DOHH2 (cell line): ENCODE data around the gene HCRTR1.

Experiments used
- H3F3A ChIP-seq: fragments of 200-600 bp; sonication (generic), shearing (Covaris generic); 2 replicates; pipeline ENCODE4 v1.6.0; 2016; ENCODE audit warnings: antibody characterized with exemption, mild to moderate bottlenecking; ENCODE audit not compliant: control insufficient read depth, insufficient read depth
- H3K27ac ChIP-seq: fragments of 200-600 bp; sonication (generic); 2 replicates; pipeline ENCODE4 v1.5.1; 2014; ENCODE audit warnings: low read depth, mild to moderate bottlenecking, low read length, moderate library complexity
- H3K27me3 ChIP-seq: fragments of 200-600 bp; sonication (generic); 2 replicates; pipeline ENCODE4 v1.6.1; 2014; ENCODE audit warnings: mild to moderate bottlenecking, low read length, mixed read lengths; ENCODE audit not compliant: control insufficient read depth
- H3K36me3 ChIP-seq: fragments of 200-600 bp; sonication (generic); 2 replicates; pipeline ENCODE4 v1.6.1; 2014; ENCODE audit warnings: mild to moderate bottlenecking, low read length, moderate library complexity, mixed read lengths; ENCODE audit not compliant: control insufficient read depth
- H3K4me1 ChIP-seq: fragments of 200-600 bp; sonication (generic); 2 replicates; pipeline ENCODE4 v1.6.1; 2014; ENCODE audit warnings: mild to moderate bottlenecking, low read length, mixed read lengths; ENCODE audit not compliant: control insufficient read depth
- H3K4me2 ChIP-seq: fragments of 200-600 bp; sonication (generic); 2 replicates; pipeline ENCODE4 v1.6.0; 2014; ENCODE audit warnings: mild to moderate bottlenecking, low read length, moderate library complexity
- H3K4me3 ChIP-seq: fragments of 200-600 bp; sonication (generic); 2 replicates; pipeline ENCODE4 v1.5.1; 2014; ENCODE audit warnings: mild to moderate bottlenecking, low read length, mixed read lengths
- H3K79me2 ChIP-seq: fragments of 200-600 bp; sonication (generic); 2 replicates; pipeline ENCODE4 v1.6.1; 2014; ENCODE audit warnings: mild to moderate bottlenecking, low read length, mixed read lengths; ENCODE audit not compliant: control insufficient read depth
- H3K9me2 ChIP-seq: fragments of 200-600 bp; sonication (generic); replicated peaks from 2 replicates; pipeline ENCODE4 v1.6.1; 2014; ENCODE audit warnings: mild to moderate bottlenecking, low read length, mixed read lengths; ENCODE audit not compliant: control insufficient read depth
- H3K9me3 ChIP-seq: fragments of 200-600 bp; sonication (generic); 2 replicates; pipeline ENCODE4 v1.6.1; 2014; ENCODE audit warnings: antibody characterized with exemption, low read length, mixed read lengths; ENCODE audit not compliant: control insufficient read depth, insufficient read depth
- H4K20me1 ChIP-seq: fragments of 200-600 bp; sonication (generic); 2 replicates; pipeline ENCODE4 v1.6.0; 2014; ENCODE audit warnings: low read depth, mild to moderate bottlenecking, antibody characterized with exemption, low read length, moderate library complexity; ENCODE audit not compliant: control insufficient read depth, insufficient read depth
- CTCF ChIP-seq: fragments of 200-600 bp; sonication (generic); IDR thresholded peaks from one replicate; pipeline ENCODE4 v1.5.1; 2014; ENCODE audit warnings: antibody characterized with exemption, mild to moderate bottlenecking, low read depth, low read length; ENCODE audit not compliant: poor library complexity, severe bottlenecking
- EZH2phosphoT487 ChIP-seq: fragments of 200-600 bp; sonication (generic); IDR thresholded peaks from 2 replicates; pipeline ENCODE4 v1.6.1; 2017; ENCODE audit warnings: borderline replicate concordance, mild to moderate bottlenecking, antibody characterized with exemption, low read length, moderate library complexity, mixed read lengths

The HCRTR1 gene

GRCh38 chr1:31571340-31572295 lies 45.9 kb upstream of the HCRTR1 start:
- Histone ChIP-seq H3F3A (peaks cover 2% of the 10 kb centered on the region; the same call in 1 of the 2 replicates), H3K4me2 (peak overlapping the region; percentile 68), H4K20me1 (no peaks in the 10 kb centered on the region), H3K36me3 (no peaks in the 10 kb centered on the region), H3K79me2 (no peaks in the 10 kb centered on the region), H3K27me3 (no peaks in the 10 kb centered on the region), H3K9me2 (no peaks in the 10 kb centered on the region), H3K27ac (peak overlapping the region; percentile 79), H3K4me1 (peaks cover 29% of the 10 kb centered on the region), H3K4me3 (peak overlapping the region; percentile 53), H3K9me3 (no peaks in the 10 kb centered on the region)
- TF ChIP-seq CTCF (no peak), EZH2phosphoT487 (no peak)

- Histone ChIP-seq H3K4me1 (peaks cover 29% of the 10 kb centered on the region), H3K27me3 (peaks cover under 1% of the 10 kb centered on the region; the same call in 1 of the 2 replicates), H3K9me3 (no peaks in the 10 kb centered on the region), H3K36me3 (no peaks in the 10 kb centered on the region), H3K27ac (no peak overlapping the region), H3F3A (peaks cover 2% of the 10 kb centered on the region; the same call in 1 of the 2 replicates), H3K4me3 (no peak overlapping the region), H4K20me1 (no peaks in the 10 kb centered on the region), H3K9me2 (no peaks in the 10 kb centered on the region), H3K4me2 (no peak overlapping the region), H3K79me2 (no peaks in the 10 kb centered on the region)
- TF ChIP-seq CTCF (no peak), EZH2phosphoT487 (no peak)
These were observed 45.0 kb upstream of the HCRTR1 start for GRCh38 chr1:31572323-31573104.

DNA sequence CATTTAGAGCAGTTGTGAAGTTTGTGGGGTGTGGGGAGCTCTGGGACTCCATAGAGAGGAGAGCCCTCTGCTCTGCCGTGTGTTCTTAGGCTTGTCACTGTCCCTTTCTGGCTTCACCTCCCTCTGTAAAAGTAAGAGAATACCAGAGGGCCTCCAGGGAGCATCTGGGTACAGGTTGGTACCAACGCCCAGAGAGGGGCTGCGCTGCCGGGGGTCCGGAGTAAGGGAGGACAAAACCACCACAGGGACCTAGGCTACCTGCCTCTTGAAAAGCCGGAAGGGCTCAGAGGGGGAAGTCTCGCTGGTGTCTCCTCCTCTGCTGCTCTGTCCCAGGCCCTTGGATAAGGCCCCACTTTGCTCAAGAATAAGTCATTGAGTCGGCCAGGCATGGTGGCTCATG lies 44.2 kb upstream of the HCRTR1 start:
- Histone ChIP-seq H3K4me1 (peaks cover 29% of the 10 kb centered on the region), H3K79me2 (no peaks in the 10 kb centered on the region), H3K9me3 (no peaks in the 10 kb centered on the region), H3K27me3 (peaks cover 5% of the 10 kb centered on the region; the same call in 1 of the 2 replicates), H3K4me3 (no peak overlapping the region), H4K20me1 (no peaks in the 10 kb centered on the region), H3K9me2 (no peaks in the 10 kb centered on the region), H3F3A (peaks cover 2% of the 10 kb centered on the region; the same call in 1 of the 2 replicates), H3K36me3 (no peaks in the 10 kb centered on the region), H3K27ac (no peak overlapping the region), H3K4me2 (no peak overlapping the region)
- TF ChIP-seq EZH2phosphoT487 = no peak
- TF ChIP-seq CTCF = no peak
